Measurements from ENCODE around the gene GPR39.

Gene GPR39

DNA sequence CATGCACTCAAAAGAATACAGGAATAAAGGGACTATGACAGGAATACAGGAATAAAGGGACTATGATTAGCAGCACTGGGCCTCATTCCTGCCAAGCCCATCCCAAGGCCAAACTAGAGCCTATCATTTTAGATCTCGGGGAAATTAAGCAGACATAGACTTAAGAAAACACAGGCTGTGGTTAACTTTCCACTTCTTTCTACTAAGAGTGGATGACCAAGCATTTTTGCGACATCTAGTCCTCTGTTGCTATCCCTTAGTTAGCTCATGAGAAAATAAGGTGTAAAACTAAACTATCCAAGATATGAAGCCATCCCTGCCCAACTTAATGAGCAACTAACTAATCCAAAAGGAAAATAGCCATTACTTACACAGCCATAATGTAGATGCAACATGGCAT is 247.5 kb downstream of the GPR39 start:
- in situ Hi-C loops (cut with HindIII; ENCODE audit: low pct_unique_long_range_greater_than_20kb, low sequenced_read_pairs) = no loop called here
- TF ChIP-seq JUND (IDR thresholded peaks at IDR 0.05; ENCODE audit: low read depth) = no peak
- no peak for DNase-seq (ENCODE audit: low read depth in 1 of 2, low spot score in 1 of 2)

DNA sequence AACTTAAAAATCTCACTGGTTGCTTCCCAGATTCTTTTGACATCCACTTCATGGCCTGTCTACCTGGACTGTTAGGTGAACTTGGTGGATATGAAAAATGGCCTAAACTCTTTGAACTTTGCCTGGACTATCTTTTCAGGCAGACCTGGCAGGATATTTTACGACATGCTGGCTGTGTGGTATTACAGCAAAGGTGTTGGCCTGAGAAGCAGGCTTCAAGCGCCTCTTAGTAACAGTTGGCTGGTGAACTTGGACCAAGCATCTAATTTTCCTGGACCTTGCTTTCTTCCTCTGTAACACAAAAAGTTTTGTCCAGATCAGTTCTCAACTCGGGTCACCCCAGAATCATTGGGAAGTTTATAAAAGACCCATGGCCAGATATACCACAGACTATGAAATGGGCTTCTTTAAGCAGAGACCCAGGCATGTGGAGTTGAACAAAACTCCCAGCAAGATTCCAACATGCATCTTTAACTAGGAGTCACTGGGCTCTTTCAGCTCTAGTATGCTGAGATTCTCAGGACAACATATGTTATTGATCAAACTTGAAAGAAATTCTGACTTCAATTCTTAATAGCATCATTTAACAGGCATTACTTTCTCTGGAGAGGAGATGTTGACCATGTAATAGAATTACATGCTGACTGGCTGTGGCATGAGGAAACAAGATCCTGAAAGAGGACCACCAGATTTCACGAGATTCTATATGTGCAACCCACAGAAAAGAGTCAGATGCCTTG is 249.0 kb downstream of the GPR39 start:
- in situ Hi-C loops (cut with HindIII; ENCODE audit: low pct_unique_long_range_greater_than_20kb, low sequenced_read_pairs) = no loop called here
- DNase-seq (ENCODE audit: low read depth in 1 of 2, low spot score in 1 of 2) = no peak
- no peak for TF ChIP-seq JUND (IDR thresholded peaks at IDR 0.05; ENCODE audit: low read depth)

DNA sequence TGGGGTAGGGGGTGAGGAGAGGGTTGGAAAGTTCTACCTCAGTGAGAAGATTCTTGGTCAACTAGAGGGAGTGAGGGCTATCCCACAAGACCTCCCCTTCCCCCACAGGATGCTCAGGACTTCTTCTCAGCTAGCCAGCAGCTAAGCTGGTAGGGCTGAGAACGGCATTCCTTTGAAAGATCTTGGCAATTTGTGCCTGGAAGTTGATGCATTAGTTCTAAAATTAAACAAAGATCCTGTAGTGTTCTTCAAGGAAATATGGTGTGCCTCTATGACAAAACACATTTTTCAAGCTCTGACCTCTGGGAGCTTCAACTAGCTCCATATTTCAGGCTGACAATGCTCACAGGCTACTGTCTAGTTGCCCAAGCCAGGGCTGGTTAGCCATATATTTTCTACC is 251.1 kb downstream of the GPR39 start:
- no peak for TF ChIP-seq JUND (IDR thresholded peaks at IDR 0.05; ENCODE audit: low read depth)
- DNase-seq (ENCODE audit: low read depth in 1 of 2, low spot score in 1 of 2) = no peak
- in situ Hi-C loops (cut with HindIII; ENCODE audit: low pct_unique_long_range_greater_than_20kb, low sequenced_read_pairs) = no loop called here

DNA sequence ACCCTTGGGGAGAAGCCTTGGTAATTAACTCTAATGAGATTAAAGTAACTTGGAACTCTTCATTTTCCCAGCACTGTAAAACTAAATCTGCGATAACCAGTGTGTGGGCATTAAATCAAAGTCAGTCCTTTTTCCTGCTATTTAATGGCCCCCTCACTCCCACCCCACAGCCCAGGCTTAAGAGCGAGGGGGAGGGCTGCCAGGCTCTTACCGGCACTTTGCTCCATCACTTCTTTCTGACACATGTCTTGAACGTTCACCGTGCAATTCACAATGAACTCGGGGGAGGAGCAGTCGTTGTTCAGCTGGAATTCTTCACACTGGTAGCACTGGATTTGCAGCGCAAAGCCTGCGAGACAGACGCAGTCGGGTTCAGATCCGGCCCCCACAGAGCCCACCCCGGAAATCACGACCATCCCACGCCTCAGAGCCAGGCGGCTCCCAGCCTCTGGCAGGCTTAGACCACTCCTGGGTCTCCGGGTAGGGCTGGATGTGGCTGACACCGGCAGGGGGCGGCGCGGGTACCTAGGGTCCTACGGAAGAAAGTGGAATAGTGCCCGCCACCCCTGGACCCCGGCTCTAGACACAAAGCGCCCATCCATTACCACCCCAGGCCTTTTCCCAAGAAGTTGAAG is 251.7 kb downstream of the GPR39 start:
- no peak for DNase-seq (ENCODE audit: low read depth in 1 of 2, low spot score in 1 of 2)
- in situ Hi-C loops (cut with HindIII; ENCODE audit: low pct_unique_long_range_greater_than_20kb, low sequenced_read_pairs) = no loop called here
- TF ChIP-seq JUND (IDR thresholded peaks at IDR 0.05; ENCODE audit: low read depth) = no peak

DNA sequence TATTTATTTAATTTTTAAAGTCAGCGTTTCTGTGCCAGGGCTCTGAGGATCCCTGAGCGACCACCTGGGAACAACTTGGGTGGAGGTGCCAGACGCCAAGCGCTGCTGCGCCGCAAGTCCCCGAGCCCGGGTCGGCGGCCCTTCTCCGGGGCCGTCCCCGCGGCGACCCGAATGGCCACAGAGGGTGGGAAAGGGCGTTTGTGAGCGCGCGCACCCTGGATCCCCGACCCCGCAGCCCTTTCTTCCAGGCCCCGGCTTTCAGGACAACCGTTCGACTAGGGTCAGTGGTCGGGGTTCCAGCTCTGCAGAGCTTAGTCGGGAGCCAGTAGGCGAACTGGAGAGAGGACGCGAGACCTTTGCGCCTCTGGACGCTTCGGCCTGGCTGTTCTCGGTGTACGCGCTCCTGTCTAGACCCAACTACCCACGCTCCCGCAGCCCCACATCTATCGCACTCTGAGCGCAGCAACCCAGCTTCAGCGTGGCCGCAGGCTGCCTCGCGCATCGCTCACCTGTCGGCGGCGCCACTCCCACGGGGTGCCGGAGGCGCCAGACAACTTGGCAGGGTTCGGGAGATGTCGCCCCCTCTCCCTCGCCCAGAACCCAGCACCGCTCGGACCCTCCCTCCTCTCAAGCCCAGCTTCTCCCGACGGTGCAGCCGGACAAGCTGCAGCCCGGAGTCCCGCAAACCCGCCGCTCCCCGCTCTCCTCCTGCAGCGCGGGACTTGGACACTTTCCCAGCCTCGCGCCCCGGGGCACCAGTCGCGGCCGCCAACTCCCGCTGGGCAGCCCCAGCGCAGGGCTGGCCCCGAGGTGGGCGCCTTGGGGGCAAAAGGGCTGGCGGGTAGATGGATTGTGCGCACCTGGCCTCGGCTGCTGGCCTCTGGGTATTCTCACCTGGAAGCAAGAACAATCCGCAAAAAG is 252.6 kb downstream of the GPR39 start:
- peak in 1 of 2 experiments; percentile 7 for DNase-seq (ENCODE audit: low read depth in 1 of 2, low spot score in 1 of 2)
- in situ Hi-C loops (cut with HindIII; ENCODE audit: low pct_unique_long_range_greater_than_20kb, low sequenced_read_pairs) = no loop called here
- TF ChIP-seq JUND (IDR thresholded peaks at IDR 0.05; ENCODE audit: low read depth) = no peak

DNA sequence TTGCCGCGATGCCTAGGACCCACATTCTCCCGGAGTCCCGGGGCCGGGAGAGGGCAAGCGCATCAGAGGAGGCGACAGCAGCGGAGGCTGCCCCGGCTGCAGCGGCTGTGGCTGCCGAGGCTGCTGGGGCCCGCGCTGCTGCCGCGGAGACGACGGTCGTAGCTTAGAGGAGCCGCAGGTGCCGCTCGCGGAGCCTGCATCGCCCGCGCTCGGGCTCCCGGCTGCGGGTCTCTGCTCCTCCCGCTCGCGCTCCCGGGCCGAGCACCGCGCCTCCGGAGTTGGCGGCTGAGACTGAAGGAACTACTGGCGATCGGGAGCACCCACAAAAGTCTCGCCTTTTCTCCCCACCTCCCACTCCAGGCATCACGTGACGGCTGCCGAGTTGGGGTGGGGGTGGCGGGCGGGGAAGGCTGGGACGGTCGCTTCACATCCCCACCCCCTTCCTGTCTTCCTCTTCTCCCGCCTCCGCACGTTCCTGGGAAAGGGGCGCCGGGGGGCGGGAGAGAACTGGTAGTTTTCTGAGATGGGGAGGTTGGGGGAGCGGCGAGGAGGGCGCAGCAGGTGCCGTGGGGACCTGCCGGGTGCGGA is 253.4 kb downstream of the GPR39 start, which contains the start of gene LYPD1:
TSS of gene LYPD1 (minus strand) at position 298 of the 588 bp plus-strand sequence. CDS start at position 25, 273 bp downstream.
- no peak for TF ChIP-seq JUND (IDR thresholded peaks at IDR 0.05; ENCODE audit: low read depth)
- DNase-seq (ENCODE audit: low read depth in 1 of 2, low spot score in 1 of 2) = peak; percentile 14 to 29
- in situ Hi-C loops (cut with HindIII; ENCODE audit: low pct_unique_long_range_greater_than_20kb, low sequenced_read_pairs) = no loop called here

DNA sequence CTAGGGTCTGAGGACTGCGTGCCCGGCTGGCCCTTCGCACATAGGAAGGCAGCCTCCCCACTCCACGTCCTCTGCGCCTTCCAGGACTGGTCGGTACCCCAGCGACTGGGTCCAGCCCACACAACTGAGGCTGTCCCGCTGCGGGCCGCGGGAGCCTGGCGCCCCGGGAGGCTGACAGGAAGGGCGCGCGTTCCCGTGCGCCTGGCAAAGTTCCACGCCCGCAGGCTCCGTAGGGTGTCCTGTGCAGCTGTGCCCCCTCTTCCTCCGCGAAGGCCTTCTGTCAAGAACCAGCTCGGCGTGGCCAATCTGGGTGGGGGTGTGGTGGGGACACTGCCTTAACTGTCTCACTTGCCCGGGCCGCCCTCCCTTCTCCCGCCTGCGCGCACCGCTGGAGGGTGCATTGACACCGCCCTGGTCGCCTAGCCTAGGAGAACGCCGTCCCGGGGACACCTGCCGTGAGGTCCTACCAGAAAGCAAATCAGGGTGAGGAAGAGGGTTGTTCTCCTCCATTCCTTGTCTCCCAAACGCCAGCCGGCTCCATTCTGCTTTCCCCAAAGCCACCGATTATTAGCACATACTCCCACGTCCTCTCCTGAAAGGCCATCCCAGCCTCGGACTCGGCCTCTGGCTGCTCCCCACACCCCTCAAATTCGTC is 254.0 kb downstream of the GPR39 start:
- TF ChIP-seq JUND (IDR thresholded peaks at IDR 0.05; ENCODE audit: low read depth) = no peak
- in situ Hi-C loops (cut with HindIII; ENCODE audit: low pct_unique_long_range_greater_than_20kb, low sequenced_read_pairs) = no loop called here
- DNase-seq (ENCODE audit: low read depth in 1 of 2, low spot score in 1 of 2) = no peak

DNA sequence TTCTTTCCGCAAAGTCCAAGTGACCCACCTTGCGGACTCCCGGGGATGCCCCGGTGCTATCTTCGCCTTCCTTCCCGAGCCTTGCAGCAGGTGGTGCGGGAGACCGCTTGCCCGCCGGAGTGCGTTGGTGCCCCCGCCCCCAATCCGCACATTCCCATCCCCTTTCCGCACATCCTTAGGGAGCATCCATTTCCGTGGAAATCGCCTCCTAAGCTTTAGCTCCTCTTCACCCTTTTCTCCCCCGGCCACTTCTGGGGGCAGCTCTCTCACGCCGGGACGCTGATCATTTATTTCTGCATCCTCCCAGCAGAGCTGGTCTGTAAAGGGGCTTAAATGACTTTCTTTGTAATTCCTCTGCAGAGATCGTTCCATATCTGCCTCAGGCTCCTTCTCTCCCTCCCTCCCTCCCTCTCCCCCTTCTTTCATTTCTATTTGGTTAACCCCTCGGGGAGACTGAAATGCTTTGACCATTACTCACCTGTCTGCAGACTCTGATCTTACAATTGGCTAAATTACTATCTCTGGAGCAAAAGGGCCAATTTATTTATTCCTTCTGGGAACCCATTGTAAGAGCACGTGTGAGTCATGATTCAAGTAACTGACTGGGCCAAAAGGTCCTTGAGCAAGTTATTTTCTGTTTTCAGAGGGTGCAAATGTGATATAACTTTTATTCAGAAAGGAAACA is 254.7 kb downstream of the GPR39 start:
- DNase-seq (ENCODE audit: low read depth in 1 of 2, low spot score in 1 of 2) = no peak
- no peak for TF ChIP-seq JUND (IDR thresholded peaks at IDR 0.05; ENCODE audit: low read depth)
- in situ Hi-C loops (cut with HindIII; ENCODE audit: low pct_unique_long_range_greater_than_20kb, low sequenced_read_pairs) = no loop called here

DNA sequence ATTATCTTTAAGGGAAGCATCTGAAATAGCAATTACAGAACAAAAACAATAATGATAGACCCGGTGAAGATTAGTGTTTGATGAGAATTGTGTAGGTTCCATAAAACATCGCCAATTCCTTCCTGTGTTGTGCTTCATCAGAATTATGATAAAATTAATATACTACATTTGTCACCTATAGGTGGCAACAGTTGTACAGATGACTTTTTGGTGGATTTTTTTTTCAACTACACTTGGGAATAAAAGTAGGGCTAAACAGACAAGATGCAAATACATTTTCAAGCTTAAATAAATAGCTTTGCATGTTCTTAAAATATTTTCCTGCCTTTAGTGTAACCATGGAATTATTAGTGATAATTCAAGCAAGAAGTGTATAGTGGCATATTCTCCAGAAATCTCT is 260.4 kb downstream of the GPR39 start:
- in situ Hi-C loops (cut with HindIII; ENCODE audit: low pct_unique_long_range_greater_than_20kb, low sequenced_read_pairs) = no loop called here
- TF ChIP-seq JUND (IDR thresholded peaks at IDR 0.05; ENCODE audit: low read depth) = no peak
- peak in 1 of 2 experiments; percentile 6 for DNase-seq (ENCODE audit: low read depth in 1 of 2, low spot score in 1 of 2)

DNA sequence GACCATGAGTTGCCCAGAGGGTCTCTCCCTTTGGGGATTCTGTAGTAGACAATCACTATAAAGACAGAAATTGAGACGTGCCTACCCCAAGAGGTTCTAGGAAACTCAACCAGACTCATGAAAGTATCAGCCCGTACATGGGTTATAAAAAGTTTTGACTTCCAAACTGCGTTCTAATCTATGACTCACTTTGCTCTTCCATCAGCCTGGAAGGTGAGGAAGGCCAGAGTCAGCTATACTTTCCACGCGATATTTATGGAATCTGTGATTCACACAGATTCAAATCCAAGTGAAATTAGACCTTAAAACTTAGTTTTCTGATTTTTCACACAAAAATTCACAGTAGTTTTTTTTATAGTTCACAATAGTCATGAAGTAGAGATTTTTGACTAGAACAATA is 261.1 kb downstream of the GPR39 start:
- DNase-seq (ENCODE audit: low read depth in 1 of 2, low spot score in 1 of 2) = no peak
- in situ Hi-C loops (cut with HindIII; ENCODE audit: low pct_unique_long_range_greater_than_20kb, low sequenced_read_pairs) = no loop called here
- no peak for TF ChIP-seq JUND (IDR thresholded peaks at IDR 0.05; ENCODE audit: low read depth)

DNA sequence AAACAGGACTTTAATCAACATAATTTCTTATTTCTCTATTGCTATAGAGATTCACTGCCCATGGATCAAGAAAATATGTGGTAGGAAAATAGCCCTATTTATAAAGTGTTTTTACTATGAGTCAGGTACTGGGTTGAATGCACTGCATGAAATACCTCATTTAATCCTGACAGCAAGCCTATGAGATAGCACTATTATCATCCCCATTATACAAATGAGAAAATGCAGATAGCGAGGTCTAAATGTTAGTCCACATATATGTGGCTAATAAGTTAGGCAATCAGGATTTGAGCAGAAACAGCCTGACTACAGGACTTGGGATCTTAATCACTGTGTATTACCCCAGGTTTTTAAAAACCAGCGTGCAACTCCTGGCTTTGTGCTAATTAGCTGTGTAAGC is 261.9 kb downstream of the GPR39 start:
- in situ Hi-C loops (cut with HindIII; ENCODE audit: low pct_unique_long_range_greater_than_20kb, low sequenced_read_pairs) = no loop called here
- DNase-seq (ENCODE audit: low read depth in 1 of 2, low spot score in 1 of 2) = no peak
- no peak for TF ChIP-seq JUND (IDR thresholded peaks at IDR 0.05; ENCODE audit: low read depth)

Data from T47D (cell line).